Stimulated activated CD8-positive, alpha-beta memory T cell treated with anti-CD3 and anti-CD28 coated beads, Interleukin-15, amount 100 ng/mL, for 1 hour (primary cell): ENCODE measurements around the gene MTTP.

Source experiments
- DNase-seq: peaks from one replicate; pipeline ENCODE4 v3.0.0-alpha.2; 2020; ENCODE audit warnings: low read depth

The MTTP gene

GRCh38 chr4:99670409-99671073 is 95.9 kb downstream of the MTTP start:
- no peak for DNase-seq
